ENCODE results near the gene PCCA.

GRCh38 chr13:100387416-100387815, 298.5 kb downstream of the PCCA start:
- no peak for TF ChIP-seq CTCF (conservative IDR thresholded peaks at IDR 0.05 in 1 of 2, IDR thresholded peaks at IDR 0.05 in 1 of 2; ENCODE audit: low read depth in 1 of 2, low read length in 2 of 2)
- no peak for TF ChIP-seq EZH2 (IDR thresholded peaks at IDR 0.05; ENCODE audit: low read length, missing control alignments)
